GM18508 (cell line): Measurements from ENCODE around the gene SMDT1.
"Not testable (repeated sequence)": the region's sequence is repeated elsewhere in the genome, so short reads cannot be mapped to it uniquely, and the experiment has no call there.

Source experiments
- ATAC-seq: cut with Tn5 transposase; IDR thresholded peaks from one replicate; pipeline ENCODE4 v1.9.1; 2021; ENCODE audit warnings: moderate number of reproducible peaks; ENCODE audit not compliant: insufficient read depth, unreplicated experiment

SMDT1 gene

DNA sequence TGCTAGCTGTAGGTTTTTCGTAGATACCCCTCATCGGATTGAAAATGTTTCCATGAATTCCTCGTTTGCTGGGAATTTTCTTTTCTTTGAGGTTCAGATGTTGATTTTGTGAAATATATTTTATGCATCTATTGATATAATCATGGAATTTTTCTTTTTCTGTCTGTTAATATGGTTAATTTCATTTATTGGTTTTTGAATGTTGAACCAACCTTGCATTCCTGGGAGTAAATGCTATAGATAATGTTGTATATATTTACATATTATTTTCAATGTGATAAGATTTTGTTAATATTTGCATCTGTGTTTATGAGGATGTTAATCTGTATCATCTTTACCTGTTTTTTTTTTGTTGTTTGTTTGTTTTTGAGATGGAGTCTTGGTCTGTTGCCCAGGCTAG is 21.7 kb downstream of the SMDT1 start:
- no peak for ATAC-seq

DNA sequence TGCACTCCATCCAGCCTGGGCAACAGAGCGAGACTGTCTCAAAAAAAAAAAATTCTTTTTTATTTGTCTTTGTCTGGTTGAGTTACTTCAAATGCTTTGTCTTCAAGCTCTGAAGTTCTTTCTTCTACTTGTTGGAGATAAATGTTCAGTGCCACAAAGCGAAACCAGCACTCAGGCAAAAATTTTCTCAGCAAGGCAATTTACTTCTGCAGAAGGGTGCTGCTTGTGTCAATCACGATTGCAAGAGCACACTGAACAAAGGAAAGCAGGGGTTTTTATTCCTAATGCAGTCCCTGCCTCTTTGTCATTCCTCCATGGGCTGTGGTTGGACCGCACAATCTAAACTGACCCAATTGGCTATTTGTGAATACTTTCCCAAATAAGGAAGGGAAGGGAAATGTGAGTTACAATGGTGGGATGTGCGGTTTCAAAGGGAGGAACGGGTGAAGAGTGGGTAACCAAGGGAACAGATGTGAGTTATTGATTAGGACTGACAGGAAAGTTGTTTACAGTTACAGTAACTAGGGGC is 24.9 kb downstream of the SMDT1 start:
- ATAC-seq = not testable (repeated sequence)

DNA sequence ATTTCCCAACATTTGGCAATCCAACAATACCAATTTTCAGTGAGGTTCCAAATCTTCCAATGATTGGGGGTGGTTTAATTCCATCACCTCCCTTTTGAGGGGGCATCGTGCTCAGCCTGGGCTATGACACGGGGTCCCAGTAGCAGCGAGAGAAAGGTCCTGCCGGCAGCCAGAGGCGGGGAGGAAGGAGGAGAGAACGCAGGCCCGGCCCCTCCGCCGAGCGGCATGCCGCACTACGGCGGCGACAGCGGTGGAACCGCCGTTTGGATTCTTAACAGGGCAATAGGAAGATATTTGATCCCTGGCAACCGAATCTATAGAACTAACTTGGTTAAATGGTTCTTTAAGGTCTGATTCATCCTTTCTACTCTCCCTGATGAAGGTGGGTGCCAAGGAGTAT is 29.3 kb downstream of the SMDT1 start:
- ATAC-seq = no peak

DNA sequence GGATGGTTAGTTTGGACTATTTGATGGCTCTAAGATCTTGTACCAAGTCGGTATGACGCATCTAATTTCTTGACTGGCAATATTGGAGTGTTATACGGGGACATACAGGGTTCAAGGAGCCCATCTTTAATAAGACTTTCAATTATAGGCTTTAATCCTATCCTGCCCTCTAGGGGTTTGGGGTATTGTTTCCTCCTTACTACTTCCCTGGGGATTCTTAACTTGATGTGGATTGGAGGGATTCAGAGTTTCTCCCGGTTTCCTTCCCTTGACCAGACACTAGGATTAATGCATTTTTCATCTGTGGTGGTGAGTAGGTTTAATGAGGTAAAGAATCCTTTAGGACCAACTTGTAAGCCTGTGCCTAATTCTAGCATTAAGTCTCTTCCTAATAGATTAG is 32.3 kb downstream of the SMDT1 start:
- ATAC-seq = no peak

DNA sequence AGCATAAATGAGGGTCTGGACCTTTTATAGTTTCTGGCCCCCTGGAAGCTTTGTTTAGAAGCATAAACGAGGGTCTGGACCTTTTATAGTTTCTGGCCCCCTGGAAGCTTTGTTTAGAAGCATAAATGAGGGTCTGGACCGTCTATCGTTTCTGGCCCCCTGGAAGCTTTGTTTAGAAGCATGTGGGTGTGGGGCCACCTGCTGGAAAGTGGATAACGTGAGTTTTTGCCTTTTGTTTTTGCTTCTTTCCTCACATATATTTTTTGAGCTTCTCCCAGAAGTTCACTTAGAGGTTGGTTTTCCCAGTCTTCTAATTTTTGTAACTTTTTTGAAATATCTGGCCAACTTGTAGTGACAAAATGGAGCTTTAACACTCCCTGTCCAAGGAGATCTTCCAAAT is 33.3 kb downstream of the SMDT1 start:
- ATAC-seq = not testable (repeated sequence)

DNA sequence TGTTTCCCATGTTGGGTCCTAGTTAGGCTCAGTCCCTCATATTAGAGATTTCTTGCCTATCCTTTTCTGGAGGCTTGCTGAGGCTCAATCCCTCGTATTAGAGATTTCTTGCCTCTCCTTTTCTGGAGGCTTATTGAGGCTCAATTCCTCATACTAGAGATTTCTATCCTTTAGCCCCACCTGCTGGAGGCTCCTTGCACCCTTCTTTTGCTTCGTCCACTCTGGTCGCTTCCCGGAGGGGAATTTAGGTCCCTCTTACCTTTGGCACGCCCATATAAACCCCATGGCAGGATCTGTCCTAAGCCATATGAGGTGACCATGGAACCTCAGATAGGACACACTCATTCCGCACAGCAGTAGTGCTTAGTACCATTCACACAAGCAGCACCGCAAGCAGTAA is 35.2 kb downstream of the SMDT1 start:
- ATAC-seq = no peak

DNA sequence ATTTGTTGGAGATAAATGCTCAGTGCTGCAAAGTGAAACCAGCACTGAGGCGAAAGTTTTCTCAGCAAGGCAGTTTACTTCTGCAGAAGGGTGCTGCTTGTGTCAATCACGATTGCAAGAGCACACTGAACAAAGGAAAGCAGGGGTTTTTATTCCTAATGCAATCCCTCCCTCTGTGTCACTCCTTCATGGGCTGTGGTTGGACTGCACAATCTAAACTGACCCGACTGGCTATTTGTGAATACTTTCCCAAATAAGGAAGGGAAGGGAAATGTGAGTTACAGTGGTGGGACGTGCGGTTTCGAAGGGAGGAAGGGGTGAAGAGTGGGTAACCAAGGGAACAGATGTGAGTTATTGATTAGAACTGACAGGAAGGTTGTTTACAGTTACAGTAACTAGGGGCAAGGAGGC is 35.9 kb downstream of the SMDT1 start:
- ATAC-seq = not testable (repeated sequence)

DNA sequence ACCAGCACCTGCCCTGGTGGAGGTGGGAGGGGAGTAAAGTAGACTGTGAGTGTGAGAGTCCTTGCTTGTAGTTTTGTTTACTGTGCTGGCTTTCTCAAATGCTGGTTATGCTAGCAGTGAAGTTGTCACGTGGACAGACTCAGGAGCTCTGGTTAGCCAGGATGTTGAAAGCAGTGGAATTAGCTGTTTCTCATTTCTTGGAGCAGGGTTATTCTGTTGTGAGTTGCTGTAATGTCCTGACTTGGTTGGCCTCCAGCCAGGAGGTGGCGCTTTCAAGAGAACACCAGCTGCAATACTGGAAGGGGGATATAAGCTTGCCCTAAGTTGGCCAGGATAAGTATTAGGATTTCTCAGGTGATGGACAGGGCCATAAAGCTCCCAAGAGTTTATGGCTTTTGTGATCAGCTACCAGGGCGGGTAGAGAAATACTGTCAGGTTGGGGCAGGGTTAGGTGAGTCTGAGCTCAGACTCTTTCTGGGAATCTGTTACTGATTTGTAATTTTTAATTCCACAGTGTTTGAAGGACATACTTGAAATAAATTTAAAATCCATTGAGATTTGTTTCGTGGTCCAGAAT is 37.4 kb downstream of the SMDT1 start:
- no peak for ATAC-seq

DNA sequence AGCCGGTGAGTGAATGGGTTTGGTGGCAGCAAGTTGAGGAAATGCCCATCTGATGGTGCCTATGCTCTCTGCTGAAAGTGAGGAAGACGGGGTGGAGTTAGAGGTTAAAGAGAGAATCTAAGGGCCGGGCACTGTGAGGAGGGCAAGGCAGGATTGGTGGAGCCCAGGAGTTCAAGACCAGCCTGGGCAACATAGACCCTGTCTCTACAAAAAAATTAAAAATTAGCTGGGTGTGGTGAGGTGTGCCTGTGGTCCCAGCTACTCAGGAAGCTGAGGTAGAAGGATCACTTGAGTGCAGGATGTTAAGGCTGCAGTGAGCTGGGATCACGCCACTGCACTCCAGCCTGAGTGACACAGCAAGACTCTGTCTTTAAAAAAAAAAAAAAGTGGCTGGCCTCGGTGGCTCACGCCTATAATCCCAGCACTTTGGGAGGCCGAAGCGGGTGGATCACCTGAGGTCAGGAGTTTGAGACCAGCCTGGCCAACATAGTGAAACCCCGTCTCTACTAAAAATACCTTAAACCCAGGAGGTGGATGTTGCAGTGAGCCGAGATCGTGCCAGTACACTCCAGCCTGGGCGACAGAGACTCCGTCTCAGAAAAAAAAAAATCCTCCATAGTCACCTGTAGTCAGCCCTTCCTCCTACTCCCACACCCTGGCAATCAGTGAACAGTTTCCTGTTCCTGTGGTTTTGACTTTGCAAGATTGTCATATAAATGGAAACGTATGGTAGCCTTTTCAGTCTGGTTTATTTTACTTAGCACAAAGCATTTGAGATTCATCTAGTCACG is 40.9 kb downstream of the SMDT1 start:
- not testable (repeated sequence) for ATAC-seq

DNA sequence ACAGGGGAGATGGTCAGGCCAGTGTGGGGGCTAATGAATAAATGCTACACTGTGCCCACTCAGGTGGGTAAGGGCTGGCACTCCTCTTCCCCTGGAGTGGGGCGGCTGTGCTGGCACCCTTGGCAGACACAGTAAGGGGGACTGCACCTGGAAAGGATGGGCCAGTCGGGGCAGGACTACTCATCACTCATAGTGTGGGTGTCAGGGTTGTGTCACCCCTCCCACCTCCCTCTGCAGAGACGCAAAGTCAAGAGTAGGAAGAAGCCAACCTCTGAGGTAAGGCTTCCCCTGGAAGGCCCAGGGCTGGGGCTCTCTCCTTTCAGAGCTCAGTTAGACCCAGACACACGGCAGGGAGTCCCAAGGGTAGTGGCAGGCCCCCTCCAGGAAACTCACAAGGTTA is 44.0 kb downstream of the SMDT1 start:
- not testable (repeated sequence) for ATAC-seq

DNA sequence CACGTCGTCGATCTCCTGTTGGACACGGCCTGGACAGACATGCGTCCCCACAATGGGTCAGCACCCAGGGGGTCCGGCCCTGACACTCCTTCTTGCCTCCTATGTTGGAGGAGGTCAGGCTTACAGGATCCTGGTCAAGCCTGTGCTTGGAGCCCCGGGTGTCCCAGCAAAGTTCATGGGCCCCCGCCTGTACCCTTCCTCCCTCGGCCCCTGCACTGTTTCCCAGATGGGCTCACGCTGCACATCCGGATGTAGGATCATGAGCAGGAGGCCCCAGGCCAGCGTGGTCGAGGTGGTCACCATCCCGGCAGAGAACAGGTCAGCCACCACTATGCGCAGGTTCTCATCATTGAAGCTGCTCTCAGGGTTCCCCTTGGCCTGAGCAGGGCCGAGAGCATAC is 48.1 kb downstream of the SMDT1 start:
- no peak for ATAC-seq

DNA sequence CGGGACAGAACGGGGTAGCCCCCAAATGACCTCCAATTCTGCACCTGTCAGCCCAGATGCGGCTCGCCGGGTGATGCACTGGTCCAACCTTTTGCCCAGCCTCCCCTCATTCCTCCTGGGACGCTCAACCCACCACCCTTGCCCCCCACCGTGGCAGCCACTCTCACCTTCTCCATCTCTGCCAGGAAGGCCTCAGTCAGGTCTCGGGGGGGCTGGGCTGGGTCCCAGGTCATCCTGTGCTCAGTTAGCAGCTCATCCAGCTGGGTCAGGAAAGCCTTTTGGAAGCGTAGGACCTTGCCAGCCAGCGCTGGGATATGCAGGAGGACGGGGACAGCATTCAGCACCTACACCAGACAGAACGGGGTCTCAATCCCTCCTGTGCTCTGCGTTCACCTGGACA is 48.5 kb downstream of the SMDT1 start:
- ATAC-seq = not testable (repeated sequence)

DNA sequence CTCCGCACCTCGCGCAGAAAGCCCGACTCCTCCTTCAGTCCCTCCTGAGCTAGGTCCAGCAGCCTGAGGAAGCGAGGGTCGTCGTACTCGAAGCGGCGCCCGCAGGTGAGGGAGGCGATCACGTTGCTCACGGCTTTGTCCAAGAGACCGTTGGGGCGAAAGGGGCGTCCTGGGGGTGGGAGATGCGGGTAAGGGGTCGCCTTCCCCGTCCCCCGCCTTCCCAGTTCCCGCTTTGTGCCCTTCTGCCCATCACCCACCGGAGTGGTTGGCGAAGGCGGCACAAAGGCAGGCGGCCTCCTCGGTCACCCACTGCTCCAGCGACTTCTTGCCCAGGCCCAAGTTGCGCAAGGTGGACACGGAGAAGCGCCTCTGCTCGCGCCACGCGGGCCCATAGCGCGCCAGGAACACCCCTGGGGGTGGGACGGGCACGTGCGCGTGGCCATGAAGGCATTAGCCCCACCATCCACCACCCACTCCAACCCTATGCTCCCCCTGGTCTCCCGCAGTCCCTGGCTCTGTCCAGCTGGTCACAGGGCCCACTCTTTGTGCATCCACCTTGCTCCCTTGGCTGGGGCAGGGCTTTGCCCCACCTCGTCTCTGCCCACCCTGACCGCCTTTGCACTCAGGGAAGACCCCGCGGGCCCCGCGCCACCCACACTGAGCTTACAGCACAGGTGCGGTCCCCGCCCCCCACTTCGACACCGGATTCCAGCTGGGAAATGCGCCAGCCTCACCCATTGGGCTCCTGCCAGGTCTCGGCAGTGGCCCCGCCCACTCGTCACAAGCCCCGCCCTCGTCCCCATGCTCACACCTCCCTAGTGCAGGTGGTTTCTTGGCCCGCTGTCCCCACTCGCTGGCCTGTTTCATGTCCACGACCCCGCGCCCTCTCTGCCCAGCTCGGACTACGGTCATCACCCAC is 49.5 kb downstream of the SMDT1 start:
- not testable (repeated sequence) for ATAC-seq

DNA sequence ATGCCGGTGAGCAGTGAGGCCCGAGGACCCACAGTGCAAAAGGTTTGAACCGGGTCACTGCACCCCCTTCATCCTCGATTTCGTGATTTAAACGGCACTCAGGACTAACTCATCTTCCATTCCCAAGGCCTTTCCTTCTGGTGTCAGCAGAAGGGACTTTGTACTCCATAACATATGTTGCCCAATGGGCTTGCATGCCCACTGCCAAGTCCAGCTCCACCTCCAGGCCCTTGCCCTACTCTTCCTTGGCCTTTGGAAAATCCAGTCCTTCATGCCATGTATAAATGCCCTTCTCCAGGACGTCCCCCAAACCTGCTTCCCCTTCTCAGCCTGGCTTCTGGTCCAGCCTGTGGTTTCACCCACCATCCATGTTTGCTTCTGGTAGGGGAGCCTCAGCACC is 50.7 kb downstream of the SMDT1 start:
- not testable (repeated sequence) for ATAC-seq

DNA sequence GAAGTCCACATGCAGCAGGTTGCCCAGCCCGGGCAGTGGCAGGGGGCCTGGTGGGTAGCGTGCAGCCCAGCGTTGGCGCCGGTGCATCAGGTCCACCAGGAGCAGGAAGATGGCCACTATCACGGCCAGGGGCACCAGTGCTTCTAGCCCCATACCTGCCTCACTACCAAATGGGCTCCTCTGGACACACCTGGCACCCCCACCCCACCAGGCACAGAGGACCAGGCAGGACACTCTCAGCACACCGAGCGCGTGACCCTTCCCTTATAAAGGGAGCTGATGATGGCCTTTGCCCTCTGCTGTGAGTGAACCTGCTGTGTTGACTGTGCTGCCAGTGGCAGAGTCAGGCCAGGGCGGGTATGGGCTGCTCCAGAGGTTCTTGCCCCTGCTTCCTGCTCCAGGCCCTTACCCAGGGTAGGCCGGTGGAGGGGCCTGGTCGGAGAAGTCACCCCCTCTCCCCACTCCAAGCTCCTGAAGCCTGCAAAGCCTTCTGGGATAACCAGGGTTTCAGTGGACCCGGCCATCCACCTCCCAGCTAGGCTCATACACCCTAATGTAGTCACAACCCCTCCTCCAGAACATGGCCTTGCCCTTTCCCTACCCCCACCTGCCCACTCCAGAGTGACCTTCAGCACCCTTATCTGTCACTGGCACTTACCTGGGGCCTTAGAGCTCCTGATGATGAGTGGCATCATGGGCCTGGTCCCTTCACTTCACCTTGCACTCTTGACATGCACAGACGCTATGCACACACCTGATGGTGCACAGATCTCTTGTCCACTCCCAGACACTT is 51.3 kb downstream of the SMDT1 start, which contains the start of gene CYP2D6:
TSS of gene CYP2D6 (minus strand) at position 172 of the 793 bp plus-strand sequence. CDS start at position 153, 19 bp downstream.
- ATAC-seq = not testable (repeated sequence)

DNA sequence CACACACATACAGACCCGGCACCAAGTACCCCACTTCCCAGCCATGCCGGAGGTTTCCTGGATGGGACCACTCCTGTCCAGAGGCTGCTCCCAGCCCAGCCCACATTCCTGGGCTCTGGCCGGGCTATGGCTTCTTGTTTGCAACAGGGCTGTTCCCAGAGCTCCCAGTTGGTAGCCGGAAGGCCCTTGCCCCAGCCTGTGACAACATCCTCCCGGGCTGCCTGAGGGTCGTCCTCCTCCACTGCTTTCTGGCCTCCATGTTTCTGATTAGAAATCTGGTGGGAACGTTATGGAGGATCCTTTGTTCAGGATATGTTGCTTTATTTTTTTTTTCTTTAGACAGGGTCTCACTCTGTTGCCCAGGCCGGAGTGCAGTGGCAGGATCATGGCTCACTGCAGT is 52.1 kb downstream of the SMDT1 start:
- ATAC-seq = no peak

DNA sequence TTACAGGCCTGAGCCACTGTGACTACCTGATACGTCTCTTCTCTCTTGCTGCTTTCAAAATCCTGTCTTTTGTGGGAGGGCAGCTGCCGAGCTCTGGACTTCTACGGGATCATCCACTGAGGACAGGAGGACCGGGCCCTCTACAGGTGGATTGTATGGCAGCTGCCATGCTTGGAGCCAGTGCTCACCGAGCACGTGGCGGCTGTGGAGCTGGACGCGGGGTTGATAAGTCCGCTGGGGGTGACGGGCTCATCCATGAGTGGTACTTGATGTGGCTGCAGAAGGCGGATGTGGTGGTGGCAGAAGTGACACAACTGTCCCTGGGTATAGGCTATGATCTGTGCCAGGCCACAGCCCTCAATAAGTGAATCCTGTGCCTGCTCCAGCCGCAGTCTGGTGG is 53.0 kb downstream of the SMDT1 start:
- ATAC-seq = no peak
